HepG2 (cell line): ENCODE data around the gene ADAMTS13. TPM values are rescaled to one million over a fixed set of nuclear protein-coding genes. Genes with fewer than 3 reads are reported as not detected.

Experiments used
- FOSL1 ChIP-seq: sonication (generic); formaldehyde crosslinking; IDR thresholded peaks from 2 replicates; pipeline ENCODE4 v1.9.0; 2021; ENCODE audit warnings: missing genetic modification reagents, borderline replicate concordance
- MEIS1 ChIP-seq: sonication (generic); formaldehyde crosslinking; IDR thresholded peaks from 2 replicates; pipeline ENCODE4 v1.9.0; 2021; ENCODE audit warnings: mild to moderate bottlenecking, missing genetic modification reagents, moderate library complexity, borderline replicate concordance
- NFRKB ChIP-seq: fragments of 450-650 bp; IDR thresholded peaks from 2 replicates; pipeline ENCODE4 v1.6.1; 2017
- NR2C2 ChIP-seq: sonication (generic); formaldehyde crosslinking; IDR thresholded peaks from 2 replicates; pipeline ENCODE4 v1.4.0; 2020; ENCODE audit warnings: missing genetic modification reagents, mild to moderate bottlenecking, moderate library complexity, borderline replicate concordance
- PTBP1 ChIP-seq: fragments of 200-400 bp; formaldehyde crosslinking; IDR thresholded peaks from 2 replicates; pipeline ENCODE4 v1.6.1; 2018; ENCODE audit warnings: low read length, low read depth; ENCODE audit not compliant: poor library complexity, severe bottlenecking
- RAD21 ChIP-seq: fragments of 450-650 bp; formaldehyde crosslinking; IDR thresholded peaks from 2 replicates; pipeline ENCODE4 v1.5.0; 2020; ENCODE audit warnings: mild to moderate bottlenecking
- STAG1 ChIP-seq: sonication (generic); formaldehyde crosslinking; IDR thresholded peaks from 2 replicates; pipeline ENCODE4 v1.4.0; 2020; ENCODE audit warnings: missing genetic modification reagents
- SUZ12 ChIP-seq: fragments of 150-350 bp; IDR thresholded peaks from 2 replicates; pipeline ENCODE4 v1.6.1; 2014; ENCODE audit warnings: low read depth, low read length
- ZNF556 ChIP-seq: sonication (generic); formaldehyde crosslinking; IDR thresholded peaks from 2 replicates; pipeline ENCODE4 v1.4.0; 2020; ENCODE audit warnings: mild to moderate bottlenecking, missing genetic modification reagents, borderline replicate concordance
- ZNF891 ChIP-seq: sonication (generic); formaldehyde crosslinking; IDR thresholded peaks from 2 replicates; pipeline ENCODE4 v1.5.0; 2020; ENCODE audit warnings: mild to moderate bottlenecking, missing genetic modification reagents
- polyA plus RNA-seq, 8 experiments: library from polyadenylated mRNA; depleted of rRNA in 3 of 8; stranded (reverse) in 7 of 8; unstranded in 1 of 8; fragments of >200 nt; fragmentation: Illumina TruSeq in 4 of 8; extraction: Trizol in 4 of 8; gene quantifications; 2 replicates each; pipeline versions ENCODE4 v1.2.1 to v1.2.3, GENCODE V29; 2011 to 2016; ENCODE audit warnings: low read depth in 4 of 8, missing spikeins in 1 of 8, mixed read lengths in 1 of 8; ENCODE audit not compliant: insufficient read depth in 1 of 8
- total RNA-seq, 5 experiments: library from RNA; depleted of rRNA; stranded (reverse); fragments of >200 nt; fragmentation: Illumina TruSeq; extraction: Trizol; gene quantifications; 2 replicates each; pipeline ENCODE4 v1.2.3, GENCODE V29; 2016; ENCODE audit warnings: low read depth in 1 of 5
- TF ChIP-seq, protein P1 (sequence below): sonication (generic); formaldehyde crosslinking; conservative IDR thresholded peaks from 2 replicates; pipeline ENCODE4 v1.4.0; 2020; ENCODE audit warnings: missing genetic modification reagents
- TF ChIP-seq, protein P2 (sequence below): fragments of 450-650 bp; IDR thresholded peaks from 2 replicates; pipeline ENCODE4 v1.6.1; 2017
- TF ChIP-seq, protein P3 (sequence below): sonication (generic); formaldehyde crosslinking; IDR thresholded peaks from 2 replicates; pipeline ENCODE4 v1.8.0; 2022; ENCODE audit warnings: mild to moderate bottlenecking, missing genetic modification reagents
- TF ChIP-seq, protein P4 (sequence below): sonication (generic); formaldehyde crosslinking; IDR thresholded peaks from 2 replicates; pipeline ENCODE4 v1.5.1; 2020; ENCODE audit warnings: mild to moderate bottlenecking, missing genetic modification reagents, moderate library complexity

Gene ADAMTS13
- total and polyA plus RNA-seq, 2 of the 13 experiments (the other 11 are each of a cell fraction or from before 2014, with no cell fraction given), result 0.91 to 4.5 TPM

DNA sequence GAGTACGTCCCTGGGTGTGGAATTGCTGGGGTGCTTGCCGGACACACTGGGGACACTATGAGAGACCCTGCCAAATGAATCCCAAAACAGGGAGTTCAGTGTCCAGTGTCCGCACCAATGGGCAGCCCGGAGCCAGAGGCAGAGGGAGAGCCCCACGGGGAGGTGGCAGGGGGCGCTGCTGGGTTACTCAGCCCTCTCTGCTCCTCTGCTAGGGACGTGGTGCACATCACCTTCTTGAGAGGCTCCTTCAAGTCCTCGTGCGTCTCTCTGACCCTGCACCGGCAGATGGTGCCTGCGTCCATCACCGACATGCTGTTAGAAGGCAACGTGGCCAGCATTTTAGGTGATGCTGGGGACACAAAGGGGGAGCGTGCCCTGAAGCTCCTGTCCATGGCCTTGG lies 25.2 kb upstream of the ADAMTS13 start (continued):
- TF ChIP-seq, protein P1, sequence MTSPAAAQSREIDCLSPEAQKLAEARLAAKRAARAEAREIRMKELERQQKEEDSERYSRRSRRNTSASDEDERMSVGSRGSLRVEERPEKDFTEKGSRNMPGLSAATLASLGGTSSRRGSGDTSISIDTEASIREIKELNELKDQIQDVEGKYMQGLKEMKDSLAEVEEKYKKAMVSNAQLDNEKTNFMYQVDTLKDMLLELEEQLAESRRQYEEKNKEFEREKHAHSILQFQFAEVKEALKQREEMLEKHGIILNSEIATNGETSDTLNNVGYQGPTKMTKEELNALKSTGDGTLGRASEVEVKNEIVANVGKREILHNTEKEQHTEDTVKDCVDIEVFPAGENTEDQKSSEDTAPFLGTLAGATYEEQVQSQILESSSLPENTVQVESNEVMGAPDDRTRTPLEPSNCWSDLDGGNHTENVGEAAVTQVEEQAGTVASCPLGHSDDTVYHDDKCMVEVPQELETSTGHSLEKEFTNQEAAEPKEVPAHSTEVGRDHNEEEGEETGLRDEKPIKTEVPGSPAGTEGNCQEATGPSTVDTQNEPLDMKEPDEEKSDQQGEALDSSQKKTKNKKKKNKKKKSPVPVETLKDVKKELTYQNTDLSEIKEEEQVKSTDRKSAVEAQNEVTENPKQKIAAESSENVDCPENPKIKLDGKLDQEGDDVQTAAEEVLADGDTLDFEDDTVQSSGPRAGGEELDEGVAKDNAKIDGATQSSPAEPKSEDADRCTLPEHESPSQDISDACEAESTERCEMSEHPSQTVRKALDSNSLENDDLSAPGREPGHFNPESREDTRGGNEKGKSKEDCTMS (CRISPR knock-in tag), result no peak
- TF ChIP-seq STAG1 (CRISPR knock-in tag), result peak; percentile 40
- TF ChIP-seq NFRKB, result no peak
- TF ChIP-seq FOSL1 (CRISPR knock-in tag), result no peak
- TF ChIP-seq RAD21 (CRISPR knock-in tag), result peak; percentile 26; the same call in 1 of the 2 replicates
- TF ChIP-seq MEIS1 (CRISPR knock-in tag), result 0 out of 2 replicates have a peak, but pooled peaks have one; percentile 23
- no peak for TF ChIP-seq NR2C2
- no peak for TF ChIP-seq ZNF891
- TF ChIP-seq, protein P2, sequence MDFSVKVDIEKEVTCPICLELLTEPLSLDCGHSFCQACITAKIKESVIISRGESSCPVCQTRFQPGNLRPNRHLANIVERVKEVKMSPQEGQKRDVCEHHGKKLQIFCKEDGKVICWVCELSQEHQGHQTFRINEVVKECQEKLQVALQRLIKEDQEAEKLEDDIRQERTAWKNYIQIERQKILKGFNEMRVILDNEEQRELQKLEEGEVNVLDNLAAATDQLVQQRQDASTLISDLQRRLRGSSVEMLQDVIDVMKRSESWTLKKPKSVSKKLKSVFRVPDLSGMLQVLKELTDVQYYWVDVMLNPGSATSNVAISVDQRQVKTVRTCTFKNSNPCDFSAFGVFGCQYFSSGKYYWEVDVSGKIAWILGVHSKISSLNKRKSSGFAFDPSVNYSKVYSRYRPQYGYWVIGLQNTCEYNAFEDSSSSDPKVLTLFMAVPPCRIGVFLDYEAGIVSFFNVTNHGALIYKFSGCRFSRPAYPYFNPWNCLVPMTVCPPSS, result no peak
- no peak for TF ChIP-seq PTBP1
- TF ChIP-seq, protein P3, sequence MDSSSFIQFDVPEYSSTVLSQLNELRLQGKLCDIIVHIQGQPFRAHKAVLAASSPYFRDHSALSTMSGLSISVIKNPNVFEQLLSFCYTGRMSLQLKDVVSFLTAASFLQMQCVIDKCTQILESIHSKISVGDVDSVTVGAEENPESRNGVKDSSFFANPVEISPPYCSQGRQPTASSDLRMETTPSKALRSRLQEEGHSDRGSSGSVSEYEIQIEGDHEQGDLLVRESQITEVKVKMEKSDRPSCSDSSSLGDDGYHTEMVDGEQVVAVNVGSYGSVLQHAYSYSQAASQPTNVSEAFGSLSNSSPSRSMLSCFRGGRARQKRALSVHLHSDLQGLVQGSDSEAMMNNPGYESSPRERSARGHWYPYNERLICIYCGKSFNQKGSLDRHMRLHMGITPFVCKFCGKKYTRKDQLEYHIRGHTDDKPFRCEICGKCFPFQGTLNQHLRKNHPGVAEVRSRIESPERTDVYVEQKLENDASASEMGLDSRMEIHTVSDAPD (CRISPR knock-in tag), result no peak
- TF ChIP-seq, protein P4, sequence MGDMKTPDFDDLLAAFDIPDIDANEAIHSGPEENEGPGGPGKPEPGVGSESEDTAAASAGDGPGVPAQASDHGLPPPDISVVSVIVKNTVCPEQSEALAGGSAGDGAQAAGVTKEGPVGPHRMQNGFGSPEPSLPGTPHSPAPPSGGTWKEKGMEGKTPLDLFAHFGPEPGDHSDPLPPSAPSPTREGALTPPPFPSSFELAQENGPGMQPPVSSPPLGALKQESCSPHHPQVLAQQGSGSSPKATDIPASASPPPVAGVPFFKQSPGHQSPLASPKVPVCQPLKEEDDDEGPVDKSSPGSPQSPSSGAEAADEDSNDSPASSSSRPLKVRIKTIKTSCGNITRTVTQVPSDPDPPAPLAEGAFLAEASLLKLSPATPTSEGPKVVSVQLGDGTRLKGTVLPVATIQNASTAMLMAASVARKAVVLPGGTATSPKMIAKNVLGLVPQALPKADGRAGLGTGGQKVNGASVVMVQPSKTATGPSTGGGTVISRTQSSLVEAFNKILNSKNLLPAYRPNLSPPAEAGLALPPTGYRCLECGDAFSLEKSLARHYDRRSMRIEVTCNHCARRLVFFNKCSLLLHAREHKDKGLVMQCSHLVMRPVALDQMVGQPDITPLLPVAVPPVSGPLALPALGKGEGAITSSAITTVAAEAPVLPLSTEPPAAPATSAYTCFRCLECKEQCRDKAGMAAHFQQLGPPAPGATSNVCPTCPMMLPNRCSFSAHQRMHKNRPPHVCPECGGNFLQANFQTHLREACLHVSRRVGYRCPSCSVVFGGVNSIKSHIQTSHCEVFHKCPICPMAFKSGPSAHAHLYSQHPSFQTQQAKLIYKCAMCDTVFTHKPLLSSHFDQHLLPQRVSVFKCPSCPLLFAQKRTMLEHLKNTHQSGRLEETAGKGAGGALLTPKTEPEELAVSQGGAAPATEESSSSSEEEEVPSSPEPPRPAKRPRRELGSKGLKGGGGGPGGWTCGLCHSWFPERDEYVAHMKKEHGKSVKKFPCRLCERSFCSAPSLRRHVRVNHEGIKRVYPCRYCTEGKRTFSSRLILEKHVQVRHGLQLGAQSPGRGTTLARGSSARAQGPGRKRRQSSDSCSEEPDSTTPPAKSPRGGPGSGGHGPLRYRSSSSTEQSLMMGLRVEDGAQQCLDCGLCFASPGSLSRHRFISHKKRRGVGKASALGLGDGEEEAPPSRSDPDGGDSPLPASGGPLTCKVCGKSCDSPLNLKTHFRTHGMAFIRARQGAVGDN (CRISPR knock-in tag), result 0 out of 2 replicates have a peak, but pooled peaks have one; percentile 25
- TF ChIP-seq ZNF556 (CRISPR knock-in tag), result 0 out of 2 replicates have a peak, but pooled peaks have one; percentile 43
- TF ChIP-seq SUZ12, result no peak
- TF ChIP-seq, all 625 proteins: peak for 9
